ENCODE data around the gene TNIP3. TPM values are rescaled to one million over a fixed set of nuclear protein-coding genes. Genes with fewer than 3 reads are reported as not detected.
"Not testable (repeated sequence)": the region's sequence is repeated elsewhere in the genome, so short reads cannot be mapped to it uniquely, and the experiment has no call there.

TNIP3 gene
- total RNA-seq, 1 donor from 2014 or later, result not detected

DNA sequence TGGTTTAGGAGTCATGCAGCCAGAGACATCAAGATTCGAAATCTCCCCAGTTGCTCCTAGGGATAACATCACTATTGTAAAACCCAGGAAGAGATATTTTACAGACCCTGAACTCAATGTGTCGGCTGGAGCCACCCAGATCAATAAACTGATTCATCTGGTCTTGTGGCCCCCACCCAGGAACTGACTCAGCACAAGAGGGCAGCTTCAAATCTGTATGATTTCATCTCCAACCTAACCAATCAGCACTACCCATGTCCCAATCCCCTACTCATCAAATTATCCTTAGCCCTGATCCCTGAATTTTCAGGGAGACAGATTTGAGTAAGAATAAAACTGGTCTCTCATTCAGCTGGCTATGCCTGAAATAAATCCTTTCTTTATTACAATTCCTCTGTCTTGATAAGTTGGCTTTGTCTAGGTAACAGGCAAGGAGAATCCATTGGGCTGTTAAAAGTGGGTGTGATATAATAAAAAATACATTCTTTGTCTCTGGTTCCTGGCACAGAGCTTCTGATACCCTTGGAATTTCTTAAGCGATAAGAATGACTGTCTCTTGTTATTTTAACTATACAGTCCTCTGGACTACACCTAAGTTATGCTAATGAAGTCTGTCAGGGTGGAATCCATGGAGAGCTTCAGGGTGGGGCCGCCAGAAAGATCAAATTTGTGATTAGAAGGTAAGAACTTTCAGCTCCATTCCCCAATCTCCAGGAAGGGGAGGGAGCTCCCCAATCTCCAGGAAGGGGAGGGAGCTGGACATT, 44.3 kb upstream of the TNIP3 start:
- H3K9me3 Mint-ChIP-seq, result no peaks in the 10 kb centered on the region
- H3K36me3 Mint-ChIP-seq, result no peaks in the 10 kb centered on the region
- Histone ChIP-seq H3K27ac (no peak overlapping the region), H3K4me1 (peaks cover 16% of the 10 kb centered on the region), H4K20me1 (ENCODE audit: low read depth) (no peaks in the 10 kb centered on the region), H3K79me2 (ENCODE audit: low read depth) (no peaks in the 10 kb centered on the region), H3F3A (ENCODE audit: low read depth) (peaks cover 5% of the 10 kb centered on the region), H2AFZ (replicated peaks) (no peak overlapping the region), H3K9me3 (ENCODE audit: low read depth) (no peaks in the 10 kb centered on the region), H3K27me3 (no peaks in the 10 kb centered on the region), H3K36me3 (no peaks in the 10 kb centered on the region), H3K9ac (no peak overlapping the region), H3K4me3 (no peak overlapping the region), H3K4me2 (no peak overlapping the region)
- DNase-seq (ENCODE audit: low spot score), result no peak
- no peaks in the 10 kb centered on the region for H3K4me1 Mint-ChIP-seq
- H3K4me3 Mint-ChIP-seq, result no peak overlapping the region
- TF ChIP-seq EZH2 (IDR thresholded peaks at IDR 0.05), result no peak
- no peak overlapping the region for H3K27ac Mint-ChIP-seq
- no peaks in the 10 kb centered on the region for H3K27me3 Mint-ChIP-seq (ENCODE audit: insufficient read depth, low read depth)

DNA sequence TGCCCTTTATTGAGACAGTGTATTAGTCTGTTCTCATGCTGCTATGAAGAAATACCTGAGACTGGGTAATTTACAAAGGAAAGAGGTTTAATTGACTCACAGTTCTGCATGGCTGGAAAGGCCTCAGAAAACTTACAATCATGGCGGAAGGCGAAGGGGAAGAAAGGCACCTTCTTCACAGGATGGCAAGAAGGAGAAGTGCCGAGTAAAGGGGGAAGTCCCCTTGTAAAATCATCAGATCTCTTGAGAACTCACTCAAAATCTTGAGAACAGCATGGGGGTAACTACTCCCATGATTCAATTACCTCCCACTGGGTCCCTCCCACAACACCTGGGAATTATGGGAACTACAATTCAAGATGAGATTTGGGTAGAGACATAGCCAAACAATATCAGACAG, 41.7 kb upstream of the TNIP3 start:
- H3K27me3 Mint-ChIP-seq (ENCODE audit: insufficient read depth, low read depth); H3K36me3 Mint-ChIP-seq: not testable (repeated sequence)

DNA sequence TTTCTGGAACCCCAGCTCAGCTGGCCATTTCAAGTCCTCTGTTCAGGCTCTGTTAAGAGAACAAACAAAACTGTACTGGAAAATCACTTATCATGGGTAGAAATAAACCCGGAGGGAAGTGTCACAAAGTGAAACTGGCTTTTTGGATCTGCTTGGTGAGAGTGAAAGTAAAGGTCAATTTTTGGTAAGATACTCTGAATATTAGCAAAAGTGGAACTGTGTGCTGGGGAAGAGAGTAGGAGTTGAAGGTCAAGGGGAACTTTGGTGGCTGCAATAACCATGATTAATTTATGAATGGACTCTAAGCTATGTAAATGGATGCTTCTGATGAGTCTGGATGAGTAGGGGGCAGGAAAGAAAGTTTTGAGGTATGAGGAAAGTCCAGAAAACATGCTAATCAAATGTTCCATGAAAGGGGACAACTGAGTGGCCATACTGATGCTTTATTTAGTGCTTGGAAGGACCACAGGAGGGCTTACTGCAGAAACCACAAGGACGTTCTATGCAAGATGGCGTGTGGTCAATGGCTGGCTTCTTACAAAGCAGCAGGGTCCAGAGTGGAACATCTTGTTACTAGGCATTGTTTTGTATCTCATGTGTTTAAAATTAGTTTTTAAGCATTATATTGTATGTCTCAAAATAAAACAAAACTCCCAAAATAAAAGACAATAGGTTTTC, 36.8 kb upstream of the TNIP3 start:
- Histone ChIP-seq H3K4me2 (no peak overlapping the region), H3K27ac (no peak overlapping the region), H3K4me3 (no peak overlapping the region), H3K9me3 (ENCODE audit: low read depth) (no peaks in the 10 kb centered on the region), H3K79me2 (ENCODE audit: low read depth) (no peaks in the 10 kb centered on the region), H3K27me3 (no peaks in the 10 kb centered on the region), H2AFZ (replicated peaks) (no peak overlapping the region), H4K20me1 (ENCODE audit: low read depth) (no peaks in the 10 kb centered on the region), H3K9ac (no peak overlapping the region), H3K36me3 (no peaks in the 10 kb centered on the region), H3F3A (ENCODE audit: low read depth) (no peaks in the 10 kb centered on the region), H3K4me1 (no peaks in the 10 kb centered on the region)
- Mint-ChIP-seq H3K4me3 (no peak overlapping the region), H3K27me3 (ENCODE audit: insufficient read depth, low read depth) (no peaks in the 10 kb centered on the region), H3K9me3 (no peaks in the 10 kb centered on the region), H3K36me3 (no peaks in the 10 kb centered on the region), H3K4me1 (peaks cover 1% of the 10 kb centered on the region), H3K27ac (no peak overlapping the region)
- TF ChIP-seq EZH2phosphoT487 (IDR thresholded peaks at IDR 0.05) (no peak), EZH2 (IDR thresholded peaks at IDR 0.05) (no peak)
- TF ChIP-seq, protein P1, sequence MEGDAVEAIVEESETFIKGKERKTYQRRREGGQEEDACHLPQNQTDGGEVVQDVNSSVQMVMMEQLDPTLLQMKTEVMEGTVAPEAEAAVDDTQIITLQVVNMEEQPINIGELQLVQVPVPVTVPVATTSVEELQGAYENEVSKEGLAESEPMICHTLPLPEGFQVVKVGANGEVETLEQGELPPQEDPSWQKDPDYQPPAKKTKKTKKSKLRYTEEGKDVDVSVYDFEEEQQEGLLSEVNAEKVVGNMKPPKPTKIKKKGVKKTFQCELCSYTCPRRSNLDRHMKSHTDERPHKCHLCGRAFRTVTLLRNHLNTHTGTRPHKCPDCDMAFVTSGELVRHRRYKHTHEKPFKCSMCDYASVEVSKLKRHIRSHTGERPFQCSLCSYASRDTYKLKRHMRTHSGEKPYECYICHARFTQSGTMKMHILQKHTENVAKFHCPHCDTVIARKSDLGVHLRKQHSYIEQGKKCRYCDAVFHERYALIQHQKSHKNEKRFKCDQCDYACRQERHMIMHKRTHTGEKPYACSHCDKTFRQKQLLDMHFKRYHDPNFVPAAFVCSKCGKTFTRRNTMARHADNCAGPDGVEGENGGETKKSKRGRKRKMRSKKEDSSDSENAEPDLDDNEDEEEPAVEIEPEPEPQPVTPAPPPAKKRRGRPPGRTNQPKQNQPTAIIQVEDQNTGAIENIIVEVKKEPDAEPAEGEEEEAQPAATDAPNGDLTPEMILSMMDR (IDR thresholded peaks at IDR 0.05), result no peak
- no peak for DNase-seq (ENCODE audit: low spot score)

More for the DNA sequence above, 41.7 kb upstream of the TNIP3 start:
- not testable (repeated sequence) for H4K20me1 ChIP-seq (ENCODE audit: low read depth); H3K27me3 ChIP-seq; H3K4me1 ChIP-seq; H3K36me3 ChIP-seq; H3K4me3 ChIP-seq; H3K9me3 Mint-ChIP-seq; DNase-seq (ENCODE audit: low spot score); H3K27ac Mint-ChIP-seq; H3K4me1 Mint-ChIP-seq; H3K4me2 ChIP-seq; H3K9ac ChIP-seq; H3K79me2 ChIP-seq (ENCODE audit: low read depth); H3K9me3 ChIP-seq (ENCODE audit: low read depth); H3K27ac ChIP-seq; H3K4me3 Mint-ChIP-seq; H3F3A ChIP-seq (ENCODE audit: low read depth); H2AFZ ChIP-seq (replicated peaks)

DNA sequence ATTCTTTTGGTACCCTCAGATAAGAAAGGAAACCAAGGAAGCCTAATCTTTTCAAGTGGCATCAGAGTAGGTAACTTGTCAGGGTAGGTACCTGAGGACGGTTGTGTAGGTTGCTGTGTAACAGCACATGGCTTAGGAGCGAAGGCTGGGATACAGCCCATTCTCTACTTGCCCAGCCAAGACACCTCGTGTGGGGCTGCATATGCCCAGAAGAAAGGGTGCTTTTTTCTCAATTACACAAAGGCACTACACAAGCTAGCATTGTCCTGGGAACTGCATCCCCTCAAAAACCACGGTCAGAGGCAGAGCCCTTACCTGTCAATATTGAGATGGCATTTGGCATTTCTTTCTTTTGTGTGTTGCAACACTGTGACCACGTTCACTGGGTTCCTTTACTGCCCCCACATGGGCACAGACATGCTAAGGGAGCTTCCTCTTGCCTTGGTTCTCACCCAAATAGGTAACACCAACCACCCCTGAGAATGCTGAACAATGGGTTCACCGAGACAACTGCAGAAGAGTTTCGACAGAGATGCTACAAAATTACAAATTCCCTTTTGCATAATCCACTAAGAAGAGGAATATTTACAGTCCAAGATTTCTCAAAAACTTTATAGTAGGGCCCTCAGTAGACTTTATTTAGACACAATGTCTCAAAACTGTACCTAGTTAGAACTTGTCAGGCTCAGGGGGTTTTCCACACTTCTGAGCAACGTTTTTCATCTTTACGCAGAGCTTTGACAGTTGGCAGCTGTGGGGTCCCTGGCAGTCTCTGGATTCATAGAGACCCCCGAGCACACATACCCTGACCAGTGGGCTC, 35.8 kb upstream of the TNIP3 start:
- H3K9ac ChIP-seq, result no peak overlapping the region
- Mint-ChIP-seq H3K4me1 (peaks cover 5% of the 10 kb centered on the region), H3K4me3 (no peak overlapping the region), H3K36me3 (no peaks in the 10 kb centered on the region), H3K27ac (no peak overlapping the region), H3K9me3 (no peaks in the 10 kb centered on the region), H3K27me3 (ENCODE audit: insufficient read depth, low read depth) (no peaks in the 10 kb centered on the region)
- H3K27me3 ChIP-seq, result no peaks in the 10 kb centered on the region
- H3K4me3 ChIP-seq, result no peak overlapping the region
- TF ChIP-seq, protein P1 (IDR thresholded peaks at IDR 0.05), result no peak
- TF ChIP-seq EZH2 (IDR thresholded peaks at IDR 0.05), result no peak
- H3K36me3 ChIP-seq, result no peaks in the 10 kb centered on the region
- no peaks in the 10 kb centered on the region for H3K4me1 ChIP-seq
- H4K20me1 ChIP-seq (ENCODE audit: low read depth), result no peaks in the 10 kb centered on the region
- H2AFZ ChIP-seq (replicated peaks), result no peak overlapping the region
- no peaks in the 10 kb centered on the region for H3F3A ChIP-seq (ENCODE audit: low read depth)
- DNase-seq (ENCODE audit: low spot score), result no peak
- H3K4me2 ChIP-seq, result no peak overlapping the region
- no peak overlapping the region for H3K27ac ChIP-seq
- H3K9me3 ChIP-seq (ENCODE audit: low read depth), result no peaks in the 10 kb centered on the region
- H3K79me2 ChIP-seq (ENCODE audit: low read depth), result no peaks in the 10 kb centered on the region
